Smooth muscle cell (in vitro differentiated cells): ENCODE measurements around the gene FHL3. TPM values are rescaled to one million over a fixed set of nuclear protein-coding genes. Genes with fewer than 3 reads are reported as not detected.
"Not testable (repeated sequence)": the region's sequence is repeated elsewhere in the genome, so short reads cannot be mapped to it uniquely, and the experiment has no call there.

Source experiments
- DNase-seq: peaks from one replicate; lab custom pipeline; 2025; ENCODE audit not compliant: unreplicated experiment; lab: John Stamatoyannopoulos, UW
- H2AFZ ChIP-seq: fragments of 200-600 bp; sonication (generic); 2 replicates; pipeline ENCODE4 v1.6.0; 2016; ENCODE audit warnings: antibody characterized with exemption, low read depth, mild to moderate bottlenecking
- H3F3A ChIP-seq: fragments of 200-600 bp; sonication (generic); 2 replicates; pipeline ENCODE4 v1.6.0; 2017; ENCODE audit warnings: antibody characterized with exemption, low read depth
- H3K27ac ChIP-seq: fragments of 200-600 bp; sonication (generic); 2 replicates; pipeline ENCODE4 v1.5.1; 2016; ENCODE audit warnings: low read depth, mild to moderate bottlenecking
- H3K27me3 ChIP-seq: fragments of 200-600 bp; sonication (generic); 2 replicates; pipeline ENCODE4 v1.6.1; 2016; ENCODE audit warnings: low read depth, mild to moderate bottlenecking
- H3K36me3 ChIP-seq: fragments of 200-600 bp; sonication (generic); 2 replicates; pipeline ENCODE4 v1.5.1; 2016; ENCODE audit warnings: low read depth
- H3K4me1 ChIP-seq: fragments of 200-600 bp; sonication (generic); 2 replicates; pipeline ENCODE4 v1.5.1; 2016; ENCODE audit warnings: low read depth
- H3K4me2 ChIP-seq: fragments of 200-600 bp; sonication (generic); 2 replicates; pipeline ENCODE4 v1.6.0; 2016; ENCODE audit warnings: mild to moderate bottlenecking
- H3K4me3 ChIP-seq: fragments of 200-600 bp; sonication (generic); 2 replicates; pipeline ENCODE4 v1.5.1; 2016; ENCODE audit warnings: mild to moderate bottlenecking
- H3K79me2 ChIP-seq: fragments of 200-600 bp; sonication (generic); 2 replicates; pipeline ENCODE4 v1.6.0; 2016; ENCODE audit warnings: low read depth, mild to moderate bottlenecking
- H3K9ac ChIP-seq: fragments of 200-600 bp; sonication (generic); 2 replicates; pipeline ENCODE4 v1.6.0; 2016; ENCODE audit warnings: low read depth
- H3K9me3 ChIP-seq: fragments of 200-600 bp; sonication (generic); replicated peaks from 2 replicates; pipeline ENCODE4 v1.5.1; 2016; ENCODE audit warnings: low read depth
- H4K20me1 ChIP-seq: fragments of 200-600 bp; sonication (generic); 2 replicates; pipeline ENCODE4 v1.6.0; 2016; ENCODE audit warnings: low read depth
- WGBS: methylation state at CpG from one replicate; pipeline ENCODE4 v1.1.7; 2016; ENCODE audit warnings: low lambda C conversion rate; 5-methylcytosine and 5-hydroxymethylcytosine counted together
- polyA plus RNA-seq: library from polyadenylated mRNA; unstranded; fragments of >200 nt; fragmentation: Nextera tagmentation; extraction: Ambion mirVana; gene quantifications from 2 replicates; pipeline ENCODE4 v1.2.1, GENCODE V29; 2016
- total RNA-seq: library from RNA; depleted of rRNA; stranded (reverse); fragments of >200 nt; gene quantifications from 2 replicates; pipeline ENCODE4 v1.2.3, GENCODE V29; 2014
- TF ChIP-seq, protein P1 (sequence below): fragments of 200-600 bp; sonication (generic); IDR thresholded peaks from 2 replicates; pipeline ENCODE4 v1.5.1; 2017; ENCODE audit warnings: borderline replicate concordance, mild to moderate bottlenecking, antibody characterized with exemption; ENCODE audit not compliant: insufficient read depth, poor library complexity, severe bottlenecking

Gene FHL3
- total and polyA plus RNA-seq, 2 experiments from 2014 or later: 29.5 to 70.2 TPM

- Histone ChIP-seq H4K20me1 (peaks cover 23% of the 10 kb centered on the region), H3K79me2 (peaks cover 18% of the 10 kb centered on the region), H3K9ac (no peak overlapping the region), H3K4me3 (no peak overlapping the region), H3K27me3 (no peaks in the 10 kb centered on the region), H3K4me1 (no peaks in the 10 kb centered on the region), H2AFZ (no peak overlapping the region), H3K9me3 (no peaks in the 10 kb centered on the region), H3K36me3 (peaks cover 46% of the 10 kb centered on the region), H3F3A (no peaks in the 10 kb centered on the region), H3K27ac (no peak overlapping the region), H3K4me2 (no peak overlapping the region)
- 97% methylated on average over 5 of the region's 5 CpGs for WGBS
- TF ChIP-seq, protein P1, sequence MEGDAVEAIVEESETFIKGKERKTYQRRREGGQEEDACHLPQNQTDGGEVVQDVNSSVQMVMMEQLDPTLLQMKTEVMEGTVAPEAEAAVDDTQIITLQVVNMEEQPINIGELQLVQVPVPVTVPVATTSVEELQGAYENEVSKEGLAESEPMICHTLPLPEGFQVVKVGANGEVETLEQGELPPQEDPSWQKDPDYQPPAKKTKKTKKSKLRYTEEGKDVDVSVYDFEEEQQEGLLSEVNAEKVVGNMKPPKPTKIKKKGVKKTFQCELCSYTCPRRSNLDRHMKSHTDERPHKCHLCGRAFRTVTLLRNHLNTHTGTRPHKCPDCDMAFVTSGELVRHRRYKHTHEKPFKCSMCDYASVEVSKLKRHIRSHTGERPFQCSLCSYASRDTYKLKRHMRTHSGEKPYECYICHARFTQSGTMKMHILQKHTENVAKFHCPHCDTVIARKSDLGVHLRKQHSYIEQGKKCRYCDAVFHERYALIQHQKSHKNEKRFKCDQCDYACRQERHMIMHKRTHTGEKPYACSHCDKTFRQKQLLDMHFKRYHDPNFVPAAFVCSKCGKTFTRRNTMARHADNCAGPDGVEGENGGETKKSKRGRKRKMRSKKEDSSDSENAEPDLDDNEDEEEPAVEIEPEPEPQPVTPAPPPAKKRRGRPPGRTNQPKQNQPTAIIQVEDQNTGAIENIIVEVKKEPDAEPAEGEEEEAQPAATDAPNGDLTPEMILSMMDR: no peak
- no peak for DNase-seq
These were observed 30.7 kb downstream of the FHL3 start for GRCh38 chr1:37974567-37974966.

GRCh38 chr1:37973684-37974083 is 31.6 kb downstream of the FHL3 start:
- WGBS: 95% methylated on average over 5 of the region's 5 CpGs
- Histone ChIP-seq H3K79me2 (peaks cover 18% of the 10 kb centered on the region), H4K20me1 (peaks cover 24% of the 10 kb centered on the region), H3K36me3 (peaks cover 42% of the 10 kb centered on the region)
- H2AFZ ChIP-seq, H3K27ac ChIP-seq, H3K9me3 ChIP-seq, H3K4me1 ChIP-seq, H3K9ac ChIP-seq, H3K27me3 ChIP-seq, H3K4me2 ChIP-seq, DNase-seq, H3K4me3 ChIP-seq, H3F3A ChIP-seq: not testable (repeated sequence)

DNA sequence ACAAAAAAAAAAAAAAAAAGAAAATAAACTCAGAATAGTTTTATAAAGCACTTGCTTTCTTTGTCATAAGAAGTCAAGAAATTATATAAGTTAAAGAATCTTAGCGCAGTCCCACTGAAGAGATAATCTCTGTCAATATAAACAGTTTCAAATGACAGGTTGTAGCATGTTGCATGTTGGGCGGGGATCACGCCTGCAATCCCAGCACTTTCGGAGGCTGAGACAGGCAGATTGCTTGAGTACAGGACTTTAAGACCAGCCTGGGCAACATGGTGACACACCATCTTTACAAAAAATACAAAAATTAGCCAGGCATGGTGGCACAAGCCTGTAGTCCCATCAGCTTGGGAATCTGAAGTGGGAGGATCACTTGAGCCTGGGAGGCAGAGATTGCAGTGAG is 40.0 kb downstream of the FHL3 start:
- Histone ChIP-seq H3K9ac (no peak overlapping the region), H3K27me3 (no peaks in the 10 kb centered on the region), H4K20me1 (peaks cover 3% of the 10 kb centered on the region), H3K4me2 (no peak overlapping the region), H3K4me3 (no peak overlapping the region), H3K36me3 (peaks cover 14% of the 10 kb centered on the region), H3F3A (no peaks in the 10 kb centered on the region), H3K79me2 (no peaks in the 10 kb centered on the region), H3K27ac (no peak overlapping the region), H2AFZ (no peak overlapping the region), H3K9me3 (no peaks in the 10 kb centered on the region), H3K4me1 (no peaks in the 10 kb centered on the region)
- TF ChIP-seq, protein P1: no peak
- no peak for DNase-seq
- WGBS: 99% methylated on average over 4 of the region's 4 CpGs

GRCh38 chr1:37964106-37964505 is 41.2 kb downstream of the FHL3 start:
- not testable (repeated sequence) for H3K27ac ChIP-seq, H3K9me3 ChIP-seq, H3K9ac ChIP-seq, H3K4me2 ChIP-seq, H3K27me3 ChIP-seq, H3K79me2 ChIP-seq, H4K20me1 ChIP-seq, H2AFZ ChIP-seq, H3F3A ChIP-seq, H3K4me3 ChIP-seq, H3K4me1 ChIP-seq, DNase-seq
- peaks cover 11% of the 10 kb centered on the region for H3K36me3 ChIP-seq
- WGBS: 87% methylated on average over 12 of the region's 12 CpGs

GRCh38 chr1:37958690-37959089 is 46.6 kb downstream of the FHL3 start:
- Histone ChIP-seq H3K27me3 (no peaks in the 10 kb centered on the region), H3K4me1 (no peaks in the 10 kb centered on the region), H3K79me2 (no peaks in the 10 kb centered on the region), H3K27ac (peak overlapping the region; percentile 67), H4K20me1 (no peaks in the 10 kb centered on the region), H2AFZ (no peak overlapping the region), H3K9me3 (no peaks in the 10 kb centered on the region), H3F3A (no peaks in the 10 kb centered on the region), H3K9ac (peak overlapping the region; percentile 22), H3K4me2 (no peak overlapping the region), H3K36me3 (peaks cover 10% of the 10 kb centered on the region), H3K4me3 (no peak overlapping the region)
- WGBS: 66% methylated on average over 2 of the region's 2 CpGs
- DNase-seq: no peak
- TF ChIP-seq, protein P1: no peak
